HFF-Myc (cell line): Measurements from ENCODE around the gene TADA2B.

ENCODE experiments used
- DNase-seq: peaks from one replicate; pipeline ENCODE4 v3.0.0-alpha.2; 2011; ENCODE audit warnings: low read depth; ENCODE audit errors: extremely low read depth
- H3K4me3 ChIP-seq: replicated peaks from 2 replicates; pipeline ENCODE4 v1.5.1; 2011; ENCODE audit warnings: low read depth, mild to moderate bottlenecking, control low read depth, low read length
- TF ChIP-seq, protein P1 (sequence below): IDR thresholded peaks from 2 replicates; pipeline ENCODE4 v1.5.1; 2012; ENCODE audit warnings: mild to moderate bottlenecking, low read depth, low read length, control low read depth; ENCODE audit errors: missing control alignments

TADA2B gene

DNA sequence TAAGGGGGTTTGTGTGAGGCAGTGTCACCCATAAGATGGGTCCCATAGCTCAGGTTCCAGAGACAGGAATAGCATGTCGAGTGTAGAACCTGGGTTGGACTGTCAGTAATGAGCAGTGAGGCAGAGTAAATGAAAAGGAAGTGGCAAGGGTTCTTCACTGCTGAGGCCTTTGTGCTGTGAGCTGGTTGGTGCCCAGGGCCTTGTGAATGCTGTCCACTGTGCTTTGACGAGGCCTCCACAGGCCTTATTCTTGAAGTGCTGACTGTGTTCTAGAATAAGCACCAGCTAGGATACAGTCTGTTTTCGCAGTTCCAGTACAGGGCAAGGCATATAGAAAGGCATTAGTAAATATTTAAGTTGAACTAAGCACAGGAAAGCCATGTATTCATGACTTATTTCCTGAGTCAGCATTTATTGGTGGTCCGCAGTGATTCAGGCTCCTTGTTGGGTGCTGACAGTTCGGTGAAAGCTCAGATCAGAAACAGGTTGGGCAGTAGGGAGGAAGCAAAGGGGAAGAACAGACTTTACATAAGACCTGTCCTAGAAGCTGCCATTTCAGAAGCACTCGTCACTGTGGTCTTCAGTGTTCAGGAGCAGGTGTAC lies 25.6 kb upstream of the TADA2B start:
- TF ChIP-seq, protein P1, sequence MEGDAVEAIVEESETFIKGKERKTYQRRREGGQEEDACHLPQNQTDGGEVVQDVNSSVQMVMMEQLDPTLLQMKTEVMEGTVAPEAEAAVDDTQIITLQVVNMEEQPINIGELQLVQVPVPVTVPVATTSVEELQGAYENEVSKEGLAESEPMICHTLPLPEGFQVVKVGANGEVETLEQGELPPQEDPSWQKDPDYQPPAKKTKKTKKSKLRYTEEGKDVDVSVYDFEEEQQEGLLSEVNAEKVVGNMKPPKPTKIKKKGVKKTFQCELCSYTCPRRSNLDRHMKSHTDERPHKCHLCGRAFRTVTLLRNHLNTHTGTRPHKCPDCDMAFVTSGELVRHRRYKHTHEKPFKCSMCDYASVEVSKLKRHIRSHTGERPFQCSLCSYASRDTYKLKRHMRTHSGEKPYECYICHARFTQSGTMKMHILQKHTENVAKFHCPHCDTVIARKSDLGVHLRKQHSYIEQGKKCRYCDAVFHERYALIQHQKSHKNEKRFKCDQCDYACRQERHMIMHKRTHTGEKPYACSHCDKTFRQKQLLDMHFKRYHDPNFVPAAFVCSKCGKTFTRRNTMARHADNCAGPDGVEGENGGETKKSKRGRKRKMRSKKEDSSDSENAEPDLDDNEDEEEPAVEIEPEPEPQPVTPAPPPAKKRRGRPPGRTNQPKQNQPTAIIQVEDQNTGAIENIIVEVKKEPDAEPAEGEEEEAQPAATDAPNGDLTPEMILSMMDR: no peak
- H3K4me3 ChIP-seq: no peak overlapping the region
- no peak for DNase-seq

DNA sequence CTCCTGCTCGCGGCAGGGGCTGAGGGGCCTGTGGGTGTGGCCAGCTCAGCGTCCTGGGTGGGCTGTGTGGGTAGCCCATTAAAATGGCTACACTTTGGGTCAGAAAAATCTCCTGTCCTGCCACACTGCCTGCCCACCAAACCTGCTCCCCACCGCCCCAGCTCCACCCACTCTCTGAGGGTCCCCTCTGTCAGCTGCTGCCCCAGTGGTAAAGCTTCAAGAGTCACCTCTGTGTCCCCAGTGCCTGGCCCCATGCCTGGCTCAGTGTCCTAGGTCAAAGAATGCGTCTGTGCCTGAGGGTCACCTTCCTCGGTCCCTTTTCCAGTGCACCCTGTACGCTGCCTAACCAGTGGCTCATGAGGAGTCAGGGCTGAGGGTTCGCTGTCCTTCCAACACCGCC lies 24.9 kb upstream of the TADA2B start:
- TF ChIP-seq, protein P1: no peak
- no peak for DNase-seq
- H3K4me3 ChIP-seq: no peak overlapping the region

- no peak for DNase-seq
- TF ChIP-seq, protein P1: no peak
- no peak overlapping the region for H3K4me3 ChIP-seq
Observed at GRCh38 chr4:7019367-7019766, 23.8 kb upstream of the TADA2B start.

DNA sequence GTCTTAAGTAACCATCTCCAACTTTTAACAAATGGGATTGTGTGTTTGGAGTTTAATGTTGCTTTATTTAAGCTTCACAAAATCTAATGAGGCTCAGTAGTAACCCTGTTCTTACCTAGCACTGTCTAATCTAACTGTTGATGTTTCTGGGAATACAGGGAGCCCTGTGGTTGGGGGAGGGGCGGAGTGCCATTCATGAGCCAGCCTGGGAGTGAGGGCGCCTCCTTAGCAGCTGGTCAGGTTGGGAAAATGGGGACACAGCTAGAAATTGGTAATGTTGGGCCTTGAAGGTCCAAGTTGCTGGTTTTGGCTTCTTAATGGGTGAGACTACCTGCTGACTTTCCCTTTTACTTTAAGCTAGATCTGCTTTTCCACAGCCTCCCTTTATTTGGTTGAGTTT lies 22.9 kb upstream of the TADA2B start:
- DNase-seq: no peak
- TF ChIP-seq, protein P1: no peak
- H3K4me3 ChIP-seq: no peak overlapping the region

- no peak for DNase-seq
- no peak overlapping the region for H3K4me3 ChIP-seq
- TF ChIP-seq, protein P1: no peak
Observed at GRCh38 chr4:7020856-7021255, 22.3 kb upstream of the TADA2B start.

- TF ChIP-seq, protein P1: no peak
- DNase-seq: no peak
- no peak overlapping the region for H3K4me3 ChIP-seq
Observed at GRCh38 chr4:7021355-7021754, 21.8 kb upstream of the TADA2B start.
